OCI-LY3 (cell line): Measurements from ENCODE around the gene SNX27.

Source experiments
- H2AFZ ChIP-seq: fragments of 200-600, 300-600 bp; shearing (Covaris generic); 2 replicates; pipeline ENCODE4 v1.6.0; 2014; ENCODE audit warnings: antibody characterized with exemption, low read depth, low read length
- H3K27ac ChIP-seq: fragments of 200-600, 300-600 bp; sonication (generic); 2 replicates; pipeline ENCODE4 v1.5.1; 2014; ENCODE audit warnings: mild to moderate bottlenecking, low read length, moderate library complexity, mixed read lengths
- H3K27me3 ChIP-seq: fragments of 200-600, 300-600 bp; sonication (generic); 2 replicates; pipeline ENCODE4 v1.6.1; 2014; ENCODE audit warnings: low read depth, low read length, mixed read lengths
- H3K36me3 ChIP-seq: fragments of 200-600, 300-600 bp; sonication (generic); replicated peaks from 2 replicates; pipeline ENCODE3; 2014; ENCODE audit warnings: low read depth, low read length, mixed read lengths
- H3K4me1 ChIP-seq: fragments of 300-600, 200-600 bp; sonication (generic); 2 replicates; pipeline ENCODE4 v1.6.1; 2014; ENCODE audit warnings: low read length, mixed read lengths
- H3K4me2 ChIP-seq: fragments of 200-600, 300-600 bp; sonication (generic); 2 replicates; pipeline ENCODE4 v1.6.1; 2014; ENCODE audit warnings: low read length, mixed read lengths
- H3K4me3 ChIP-seq: fragments of 300-600, 200-600 bp; sonication (generic); 2 replicates; pipeline ENCODE4 v1.5.1; 2014; ENCODE audit warnings: antibody characterized with exemption, mild to moderate bottlenecking, low read length, moderate library complexity
- H3K79me2 ChIP-seq: fragments of 300-600, 200-600 bp; shearing (Covaris generic); 2 replicates; pipeline ENCODE4 v1.6.1; 2014; ENCODE audit warnings: mild to moderate bottlenecking, low read length, mixed read lengths
- H3K9ac ChIP-seq: fragments of 300-600, 200-600 bp; shearing (Covaris generic); 2 replicates; pipeline ENCODE4 v1.6.0; 2014; ENCODE audit warnings: mild to moderate bottlenecking, low read length, moderate library complexity
- H3K9me3 ChIP-seq: fragments of 200-600, 300-600 bp; shearing (Covaris generic); 2 replicates; pipeline ENCODE4 v1.6.1; 2014; ENCODE audit warnings: low read length, mixed read lengths; ENCODE audit not compliant: insufficient read depth
- H4K20me1 ChIP-seq: fragments of 200-600, 300-600 bp; sonication (generic); 2 replicates; pipeline ENCODE4 v1.6.1; 2016; ENCODE audit warnings: low read length, mixed read lengths; ENCODE audit not compliant: insufficient read depth
- CTCF ChIP-seq: fragments of 200-600, 300-600 bp; sonication (generic); IDR thresholded peaks from 2 replicates; pipeline ENCODE4 v1.5.1; 2014; ENCODE audit warnings: antibody characterized with exemption, low read length, low read depth
- EZH2phosphoT487 ChIP-seq: fragments of 200-600 bp; shearing (Covaris generic); IDR thresholded peaks from 2 replicates; pipeline ENCODE4 v1.6.1; 2018; ENCODE audit warnings: antibody characterized with exemption, mixed run types, low read depth

The SNX27 gene

GRCh38 chr1:151611288-151611790 lies 511 bp upstream of the SNX27 start:
- Histone ChIP-seq H2AFZ (peak overlapping the region; percentile 69), H3K36me3 (no peaks in the 10 kb centered on the region), H3K4me2 (peak overlapping the region; percentile 59), H3K4me3 (peak overlapping the region; percentile 84), H3K4me1 (peaks cover 15% of the 10 kb centered on the region), H4K20me1 (peaks cover 3% of the 10 kb centered on the region; the same call in 1 of the 2 replicates), H3K27ac (peak overlapping the region; percentile 47), H3K9ac (peak overlapping the region; percentile 83; the same call in 1 of the 2 replicates), H3K9me3 (no peaks in the 10 kb centered on the region), H3K27me3 (no peaks in the 10 kb centered on the region), H3K79me2 (peaks cover 33% of the 10 kb centered on the region)
- TF ChIP-seq EZH2phosphoT487 (no peak), CTCF (no peak)

GRCh38 chr1:151612501-151613281 lies 841 bp downstream of the SNX27 start:
- H3K27me3 ChIP-seq: no peaks in the 10 kb centered on the region
- peaks cover 43% of the 10 kb centered on the region for H3K79me2 ChIP-seq
- peaks cover 15% of the 10 kb centered on the region for H3K4me1 ChIP-seq
- TF ChIP-seq CTCF (no peak), EZH2phosphoT487 (no peak)
- no peaks in the 10 kb centered on the region for H3K9me3 ChIP-seq
- no peaks in the 10 kb centered on the region for H3K36me3 ChIP-seq
- H3K4me3 ChIP-seq: peak overlapping the region; percentile 84
- peak overlapping the region; percentile 96 for H3K4me2 ChIP-seq
- H4K20me1 ChIP-seq: peaks cover 3% of the 10 kb centered on the region; the same call in 1 of the 2 replicates
- H3K9ac ChIP-seq: peak overlapping the region; percentile 83
- peak overlapping the region; percentile 49; the same call in 1 of the 2 replicates for H2AFZ ChIP-seq
- no peak overlapping the region for H3K27ac ChIP-seq

GRCh38 chr1:151613282-151613780 lies 1.5 kb downstream of the SNX27 start:
- H3K9me3 ChIP-seq: no peaks in the 10 kb centered on the region
- peaks cover 48% of the 10 kb centered on the region for H3K79me2 ChIP-seq
- H3K4me1 ChIP-seq: peaks cover 15% of the 10 kb centered on the region
- H3K27me3 ChIP-seq: no peaks in the 10 kb centered on the region
- no peak overlapping the region for H2AFZ ChIP-seq
- H3K27ac ChIP-seq: no peak overlapping the region
- H3K4me2 ChIP-seq: peak overlapping the region; percentile 96
- H4K20me1 ChIP-seq: peaks cover 3% of the 10 kb centered on the region; the same call in 1 of the 2 replicates
- TF ChIP-seq EZH2phosphoT487: no peak
- no peak for TF ChIP-seq CTCF
- peak overlapping the region; percentile 83 for H3K9ac ChIP-seq
- peak overlapping the region; percentile 84 for H3K4me3 ChIP-seq
- H3K36me3 ChIP-seq: no peaks in the 10 kb centered on the region
